PC-3 (cell line): ENCODE measurements around the gene KAT6B. TPM values are rescaled to one million over a fixed set of nuclear protein-coding genes. Genes with fewer than 3 reads are reported as not detected.
A peak's percentile ranks its signal among the peaks of the same experiment; 100 is the strongest.

Experiments
- ATAC-seq: fragments of 200-7000 bp; cut with Tn5 transposase; 2 replicates; pipeline ENCODE4 v1.9.1; 2020; ENCODE audit warnings: mild to moderate bottlenecking, moderate library complexity
- BruUV-seq: library from RNA; stranded (reverse); fragments of 400-500 nt; replicated peaks from 2 replicates; lab custom pipeline; 2021; lab: Mats Ljungman, UMichigan
- CTCF ChIA-PET: fragments of 300-600 bp; sonication (Branson Sonifier 250); formaldehyde crosslinking; loops from one replicate; lab custom pipeline; 2022; ENCODE audit warnings: antibody characterized with exemption; lab: Charles Lee
- POLR2A ChIA-PET: fragments of 300-600 bp; sonication (Branson Sonifier 250); formaldehyde crosslinking; loops from one replicate; lab custom pipeline; 2022; ENCODE audit warnings: antibody characterized with exemption; ENCODE audit not compliant: unreplicated experiment; lab: Charles Lee
- DNase-seq: peaks from one replicate; pipeline ENCODE4 v3.0.0-alpha.2; 2015
- H2AFZ ChIP-seq: fragments of 300-600 bp; sonication (generic); 2 replicates; pipeline ENCODE4 v1.6.0; 2016; ENCODE audit warnings: antibody characterized with exemption, low read length
- H3F3A ChIP-seq: fragments of 300-600 bp; sonication (generic); one replicate; pipeline ENCODE4 v1.6.0; 2017; ENCODE audit warnings: antibody characterized with exemption, low read length, control low read depth, mild to moderate bottlenecking; ENCODE audit not compliant: unreplicated experiment
- H3K27ac ChIP-seq: fragments of 300-600 bp; sonication (generic); 2 replicates; pipeline ENCODE4 v1.5.1; 2016; ENCODE audit warnings: mild to moderate bottlenecking, low read length
- H3K27me3 ChIP-seq: fragments of 300-600 bp; sonication (generic); 2 replicates; pipeline ENCODE4 v1.6.1; 2016; ENCODE audit warnings: low read length, mixed read lengths
- H3K36me3 ChIP-seq: fragments of 300-600 bp; sonication (generic); 2 replicates; pipeline ENCODE4 v1.6.1; 2016; ENCODE audit warnings: low read depth, mixed run types, low read length, mixed read lengths
- H3K4me1 ChIP-seq: fragments of 300-600 bp; sonication (generic); 2 replicates; pipeline ENCODE4 v1.5.1; 2016; ENCODE audit warnings: low read length; ENCODE audit not compliant: insufficient read depth
- H3K4me2 ChIP-seq: fragments of 300-600 bp; sonication (generic); 2 replicates; pipeline ENCODE4 v1.6.0; 2016; ENCODE audit warnings: low read length
- H3K4me3 ChIP-seq: fragments of 300-600 bp; sonication (generic); 2 replicates; pipeline ENCODE4 v1.5.1; 2016; ENCODE audit warnings: mild to moderate bottlenecking, low read length, mixed read lengths
- H3K79me2 ChIP-seq: fragments of 300-600 bp; sonication (generic); 2 replicates; pipeline ENCODE4 v1.6.1; 2017; ENCODE audit warnings: low read length, mixed read lengths
- H3K9ac ChIP-seq: fragments of 300-600 bp; sonication (generic); 2 replicates; pipeline ENCODE4 v1.6.0; 2016; ENCODE audit warnings: mild to moderate bottlenecking, low read length
- H3K9me2 ChIP-seq: fragments of 300-600 bp; sonication (generic); replicated peaks from 2 replicates; pipeline ENCODE4 v1.6.1; 2016; ENCODE audit warnings: mixed run types, low read length, mixed read lengths
- H3K9me3 ChIP-seq: fragments of 300-600 bp; sonication (generic); 2 replicates; pipeline ENCODE4 v1.6.1; 2016; ENCODE audit warnings: low read length, mixed read lengths
- H4K20me1 ChIP-seq: fragments of 300-600 bp; sonication (generic); 2 replicates; pipeline ENCODE4 v1.6.1; 2016; ENCODE audit warnings: low read length, mixed read lengths
- EZH2 ChIP-seq: fragments of 300-600 bp; sonication (generic); IDR thresholded peaks from one replicate; pipeline ENCODE4 v1.6.1; 2017; ENCODE audit warnings: antibody characterized with exemption, mild to moderate bottlenecking, low read length; ENCODE audit not compliant: unreplicated experiment
- EZH2phosphoT487 ChIP-seq: fragments of 300-600 bp; sonication (generic); IDR thresholded peaks from 2 replicates; pipeline ENCODE4 v1.6.1; 2018; ENCODE audit warnings: mild to moderate bottlenecking, antibody characterized with exemption, low read length, borderline replicate concordance
- intact Hi-C: fragments of 100-400 bp; cut with micrococcal nuclease; formaldehyde crosslinking; loops from 2 replicates; pipeline ENCODE4 v1.9.0; 2023
- total RNA-seq: library from RNA; depleted of rRNA; stranded (reverse); fragments of >200 nt; gene quantifications from 2 replicates; pipeline ENCODE4 v1.2.3, GENCODE V29; 2014
- TF ChIP-seq, protein P1 (sequence below): fragments of 300-600 bp; sonication (generic); conservative IDR thresholded peaks from 2 replicates; pipeline ENCODE4 v1.5.1; 2017; ENCODE audit warnings: antibody characterized with exemption, low read depth, mild to moderate bottlenecking, low read length

KAT6B gene
- total RNA-seq, 1 experiment from 2014 or later: 94.5 TPM

DNA sequence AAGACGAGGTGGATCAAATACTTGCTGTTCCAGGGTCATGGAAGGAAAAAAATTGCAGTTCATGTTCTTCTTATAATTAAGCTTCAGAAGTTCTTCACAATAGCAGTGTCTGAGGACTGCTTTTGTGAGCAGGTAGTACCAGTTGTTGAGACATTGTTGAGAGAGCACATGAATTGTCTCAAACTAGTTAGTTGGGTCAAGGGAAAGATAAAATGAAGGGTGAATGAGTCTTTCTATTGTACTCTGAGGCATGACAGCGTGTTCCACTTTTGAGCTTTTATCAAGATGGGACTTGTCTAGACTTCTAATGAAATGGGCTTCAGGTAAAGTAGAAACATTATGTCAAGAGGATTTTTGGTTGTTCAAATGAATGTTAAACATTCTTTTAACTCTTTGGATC lies 26.0 kb downstream of the KAT6B start:
- ChIA-PET POLR2A (no interaction called here), CTCF (interaction anchor here (0.5 kb wide), 1 partner anchor 191 kb away, joined by 3 read pairs; no protein-coding TSS in a partner anchor)
- Histone ChIP-seq H3K9me2 (no peaks in the 10 kb centered on the region), H3K9me3 (no peaks in the 10 kb centered on the region), H3K27ac (no peak overlapping the region), H4K20me1 (peaks cover 35% of the 10 kb centered on the region), H2AFZ (no peak overlapping the region), H3F3A (no peaks in the 10 kb centered on the region), H3K4me1 (no peaks in the 10 kb centered on the region), H3K4me2 (no peak overlapping the region), H3K27me3 (no peaks in the 10 kb centered on the region), H3K36me3 (peaks cover 2% of the 10 kb centered on the region; the same call in 1 of the 2 replicates), H3K4me3 (no peak overlapping the region), H3K79me2 (peaks cover 97% of the 10 kb centered on the region), H3K9ac (no peak overlapping the region)
- TF ChIP-seq EZH2: no peak
- TF ChIP-seq, protein P1, sequence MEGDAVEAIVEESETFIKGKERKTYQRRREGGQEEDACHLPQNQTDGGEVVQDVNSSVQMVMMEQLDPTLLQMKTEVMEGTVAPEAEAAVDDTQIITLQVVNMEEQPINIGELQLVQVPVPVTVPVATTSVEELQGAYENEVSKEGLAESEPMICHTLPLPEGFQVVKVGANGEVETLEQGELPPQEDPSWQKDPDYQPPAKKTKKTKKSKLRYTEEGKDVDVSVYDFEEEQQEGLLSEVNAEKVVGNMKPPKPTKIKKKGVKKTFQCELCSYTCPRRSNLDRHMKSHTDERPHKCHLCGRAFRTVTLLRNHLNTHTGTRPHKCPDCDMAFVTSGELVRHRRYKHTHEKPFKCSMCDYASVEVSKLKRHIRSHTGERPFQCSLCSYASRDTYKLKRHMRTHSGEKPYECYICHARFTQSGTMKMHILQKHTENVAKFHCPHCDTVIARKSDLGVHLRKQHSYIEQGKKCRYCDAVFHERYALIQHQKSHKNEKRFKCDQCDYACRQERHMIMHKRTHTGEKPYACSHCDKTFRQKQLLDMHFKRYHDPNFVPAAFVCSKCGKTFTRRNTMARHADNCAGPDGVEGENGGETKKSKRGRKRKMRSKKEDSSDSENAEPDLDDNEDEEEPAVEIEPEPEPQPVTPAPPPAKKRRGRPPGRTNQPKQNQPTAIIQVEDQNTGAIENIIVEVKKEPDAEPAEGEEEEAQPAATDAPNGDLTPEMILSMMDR: no peak
- TF ChIP-seq EZH2phosphoT487: no peak
- DNase-seq (no peak), ATAC-seq (no peak)
- BruUV-seq: no TSS peak
- intact Hi-C loops: no loop called here

- Histone ChIP-seq H3K9ac (no peak overlapping the region), H3K27ac (no peak overlapping the region), H3K79me2 (peaks cover 98% of the 10 kb centered on the region), H2AFZ (no peak overlapping the region), H3K9me3 (no peaks in the 10 kb centered on the region), H3K4me3 (no peak overlapping the region), H4K20me1 (peaks cover 38% of the 10 kb centered on the region), H3K4me2 (no peak overlapping the region), H3K36me3 (no peaks in the 10 kb centered on the region), H3F3A (no peaks in the 10 kb centered on the region), H3K27me3 (no peaks in the 10 kb centered on the region), H3K4me1 (no peaks in the 10 kb centered on the region; the same call in 1 of the 2 replicates), H3K9me2 (no peaks in the 10 kb centered on the region)
- intact Hi-C loops: no loop called here
- POLR2A ChIA-PET: no interaction called here
- ATAC-seq (no peak), DNase-seq (no peak)
- no TSS peak for BruUV-seq
- CTCF ChIA-PET: no interaction called here
- no peak for TF ChIP-seq EZH2
- no peak for TF ChIP-seq EZH2phosphoT487
- TF ChIP-seq, protein P1: no peak
Observed at GRCh38 chr10:74854610-74855009, 28.2 kb downstream of the KAT6B start.

- H3K4me2 ChIP-seq: no peak overlapping the region
- H3K79me2 ChIP-seq: peaks cover 96% of the 10 kb centered on the region
- H2AFZ ChIP-seq: no peak overlapping the region
- no peaks in the 10 kb centered on the region for H3F3A ChIP-seq
- no peaks in the 10 kb centered on the region for H3K9me2 ChIP-seq
- no peak for DNase-seq
- H3K4me3 ChIP-seq: no peak overlapping the region
- no peaks in the 10 kb centered on the region for H3K36me3 ChIP-seq
- peaks cover 38% of the 10 kb centered on the region for H4K20me1 ChIP-seq
- intact Hi-C loops: no loop called here
- ChIA-PET CTCF (interaction anchor here (0.7 kb wide), 1 partner anchor 77 kb away, joined by 3 read pairs; no protein-coding TSS in a partner anchor), POLR2A (no interaction called here)
- H3K27ac ChIP-seq: no peak overlapping the region
- H3K4me1 ChIP-seq: no peaks in the 10 kb centered on the region; the same call in 1 of the 2 replicates
- peak; percentile 35 for ATAC-seq
- no peak overlapping the region for H3K9ac ChIP-seq
- no peaks in the 10 kb centered on the region for H3K27me3 ChIP-seq
- TF ChIP-seq, protein P1: no peak
- TF ChIP-seq EZH2phosphoT487: no peak
- TF ChIP-seq EZH2: no peak
- no TSS peak for BruUV-seq
- H3K9me3 ChIP-seq: no peaks in the 10 kb centered on the region
Observed at GRCh38 chr10:74855027-74855426, 28.6 kb downstream of the KAT6B start.
